GM21737 (cell line): ENCODE results near the gene SUN2.

Source experiments
- ATAC-seq: cut with Tn5 transposase; IDR thresholded peaks from one replicate; pipeline ENCODE4 v1.9.1; 2021; ENCODE audit warnings: mild to moderate bottlenecking, moderate library complexity; ENCODE audit not compliant: unreplicated experiment

Gene SUN2

DNA sequence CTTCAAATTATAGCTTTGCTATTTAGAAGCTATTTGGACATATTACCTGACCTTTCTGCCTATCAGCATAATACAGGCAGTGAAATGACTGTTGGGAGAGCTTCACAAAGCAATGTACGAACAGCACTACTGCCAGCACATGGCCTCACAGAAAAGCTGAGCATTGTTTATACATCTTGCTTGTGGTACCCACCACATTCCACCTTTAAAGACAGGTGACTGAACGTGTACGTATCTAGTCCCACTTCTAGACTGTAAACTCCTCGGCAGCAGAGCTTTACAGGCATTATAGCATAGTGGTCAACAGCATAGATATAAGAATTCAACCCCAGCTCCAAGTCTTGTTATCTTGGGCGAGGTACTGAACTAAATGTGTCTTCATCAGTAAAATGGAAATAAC lies 56.7 kb downstream of the SUN2 start:
- no peak for ATAC-seq

DNA sequence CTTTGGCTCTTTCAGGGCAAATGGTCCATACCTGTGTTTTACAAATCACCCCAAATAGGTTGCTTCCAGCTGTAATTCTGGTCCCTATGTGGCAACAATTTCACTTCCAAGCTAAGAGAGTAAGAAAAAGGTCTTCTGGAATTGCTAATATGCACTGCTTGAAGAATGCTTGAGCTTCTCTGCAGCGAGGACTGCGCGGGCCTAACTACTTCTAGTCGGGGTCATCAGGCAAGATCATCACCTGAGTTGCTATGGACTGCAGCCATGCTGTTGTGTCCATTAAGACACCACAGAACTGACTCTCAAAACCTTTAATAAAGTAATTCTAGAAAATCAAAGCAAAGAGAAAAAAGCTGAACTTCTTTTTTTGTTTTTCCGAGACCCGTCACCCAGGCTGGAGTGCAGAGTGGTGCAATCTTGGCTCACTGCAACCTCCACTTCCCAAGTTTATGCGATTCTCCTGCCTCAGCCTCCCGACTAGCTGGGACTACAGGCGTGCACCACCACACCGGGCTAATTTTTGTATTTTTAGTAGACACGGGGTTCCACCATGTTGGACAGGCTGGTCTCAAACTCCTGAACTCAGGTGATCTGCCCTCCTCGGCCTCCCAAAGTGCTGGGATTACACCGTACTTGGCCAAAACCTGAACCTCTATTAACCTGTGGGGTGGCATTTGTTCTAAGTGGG lies 57.2 kb downstream of the SUN2 start:
- no peak for ATAC-seq

DNA sequence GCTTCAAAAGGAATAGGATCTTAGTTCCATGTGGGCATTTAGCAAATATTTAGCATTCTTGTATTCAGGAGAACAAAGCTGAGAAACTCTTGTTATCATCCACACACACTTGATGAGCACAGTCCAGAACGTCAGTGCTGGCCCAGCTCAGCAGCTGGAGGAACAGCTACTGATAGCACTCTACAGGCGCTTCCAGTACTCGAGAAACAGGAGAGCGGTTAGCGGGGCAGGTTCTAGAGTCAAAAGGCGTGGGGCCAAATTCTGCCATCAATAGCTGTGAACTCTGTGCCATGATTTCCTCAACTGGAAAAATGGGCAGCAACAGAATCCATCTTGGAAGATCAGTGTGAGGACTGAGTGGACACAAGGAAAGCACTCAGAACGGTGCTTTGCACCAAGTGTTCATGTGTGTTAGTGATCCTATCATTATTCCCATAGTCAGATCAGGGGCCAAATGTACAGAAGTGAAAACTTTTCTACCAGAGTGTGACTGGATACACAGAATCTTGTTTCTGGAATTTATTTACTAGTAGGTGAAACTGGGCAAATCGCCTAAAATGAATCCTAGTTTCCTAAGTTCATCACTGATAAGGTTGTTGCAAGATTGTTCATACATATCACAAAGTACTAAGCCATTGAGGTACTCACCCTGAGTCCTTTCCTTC lies 58.2 kb downstream of the SUN2 start:
- no peak for ATAC-seq

DNA sequence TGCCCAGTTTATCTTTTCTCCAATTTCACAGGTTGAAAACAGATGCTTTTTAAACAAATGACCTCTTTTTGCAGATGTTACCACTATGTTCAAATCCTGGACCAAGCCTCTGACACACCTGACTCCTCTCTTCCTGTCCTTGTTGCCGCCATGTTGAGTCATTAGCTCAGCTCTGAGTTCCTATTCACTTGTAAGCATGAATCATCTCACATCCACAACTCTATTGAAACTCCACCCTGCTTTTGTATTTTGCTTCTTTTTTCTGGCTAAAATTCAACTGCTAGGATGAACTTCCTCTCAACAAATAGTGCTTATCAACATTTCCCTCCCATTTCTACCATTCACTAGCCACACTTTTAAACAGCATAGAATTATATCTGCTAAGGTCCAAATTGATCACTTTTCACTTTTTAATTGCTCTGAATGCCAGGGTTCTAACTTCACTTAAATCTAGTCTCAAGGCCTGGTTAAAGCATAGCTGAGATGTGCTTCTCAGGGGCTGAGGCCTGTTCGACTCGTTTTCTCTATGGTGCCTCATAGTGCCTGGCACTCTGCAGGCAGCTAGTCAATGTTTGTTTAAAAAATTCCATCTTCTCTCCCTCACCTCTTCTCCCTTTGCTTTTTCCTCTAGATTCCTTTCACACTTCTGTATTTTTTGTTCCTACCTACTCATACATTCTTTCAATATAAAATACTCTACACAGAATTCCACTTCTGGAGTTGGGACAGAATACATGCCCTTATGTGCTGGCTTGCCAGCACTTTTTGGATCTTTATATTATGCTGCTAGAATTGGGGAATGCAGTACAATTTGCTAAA lies 59.0 kb downstream of the SUN2 start:
- ATAC-seq: no peak

DNA sequence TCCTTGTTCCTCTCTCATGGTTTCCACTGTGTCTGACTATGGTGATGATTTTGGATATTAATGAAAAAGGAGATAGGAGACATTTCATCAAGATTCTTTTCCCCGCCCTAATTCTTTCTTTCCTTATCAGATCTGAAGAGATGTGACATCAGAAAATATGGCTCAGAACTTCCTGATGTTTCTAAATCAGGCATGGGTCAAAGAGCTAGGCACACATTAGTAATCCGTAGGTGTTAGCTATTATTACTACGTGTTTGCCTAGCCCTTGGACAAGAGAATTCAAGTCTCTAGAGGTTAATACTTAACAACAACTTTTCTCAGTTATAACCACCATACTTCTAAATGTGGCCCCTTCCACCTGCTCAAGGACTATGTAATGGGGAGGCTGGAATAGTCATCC lies 60.9 kb downstream of the SUN2 start:
- ATAC-seq: no peak

DNA sequence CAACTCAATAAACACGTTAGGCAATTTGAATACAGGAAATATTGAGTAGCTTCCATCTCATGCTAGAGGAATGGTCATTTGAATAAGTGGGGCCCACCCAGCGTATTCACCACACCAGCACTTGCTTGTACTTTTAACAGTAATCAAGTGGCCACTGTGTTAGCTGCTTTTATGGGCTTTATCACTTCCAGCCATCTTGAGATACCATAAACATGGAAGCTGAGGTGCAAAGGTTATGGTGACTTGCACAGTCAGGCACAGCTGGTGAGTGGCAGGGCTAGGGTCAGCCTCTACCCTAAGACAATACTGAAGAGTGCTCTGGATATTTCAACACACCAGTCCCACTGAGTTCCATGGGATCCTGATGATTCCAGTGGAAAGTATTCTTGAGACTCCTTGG lies 61.7 kb downstream of the SUN2 start:
- ATAC-seq: no peak

DNA sequence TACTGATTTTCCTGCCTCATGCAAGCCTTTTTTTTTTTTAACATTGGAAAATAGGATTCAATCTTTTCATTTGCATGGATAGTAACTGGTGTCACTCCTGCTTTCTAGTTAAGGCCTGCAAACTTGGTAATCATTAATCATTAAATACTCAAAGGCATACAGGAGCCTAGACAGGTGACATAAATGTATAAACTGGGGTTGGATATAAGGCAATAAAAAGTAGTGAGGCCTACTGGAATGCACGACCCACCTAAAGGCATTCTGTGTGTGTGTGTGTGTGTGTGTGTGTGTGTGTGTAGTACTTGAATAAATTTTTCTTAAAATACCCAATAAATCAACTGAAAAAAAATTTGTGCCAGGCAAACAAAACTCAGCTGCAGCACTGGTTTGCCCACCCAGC lies 66.1 kb downstream of the SUN2 start:
- no peak for ATAC-seq

DNA sequence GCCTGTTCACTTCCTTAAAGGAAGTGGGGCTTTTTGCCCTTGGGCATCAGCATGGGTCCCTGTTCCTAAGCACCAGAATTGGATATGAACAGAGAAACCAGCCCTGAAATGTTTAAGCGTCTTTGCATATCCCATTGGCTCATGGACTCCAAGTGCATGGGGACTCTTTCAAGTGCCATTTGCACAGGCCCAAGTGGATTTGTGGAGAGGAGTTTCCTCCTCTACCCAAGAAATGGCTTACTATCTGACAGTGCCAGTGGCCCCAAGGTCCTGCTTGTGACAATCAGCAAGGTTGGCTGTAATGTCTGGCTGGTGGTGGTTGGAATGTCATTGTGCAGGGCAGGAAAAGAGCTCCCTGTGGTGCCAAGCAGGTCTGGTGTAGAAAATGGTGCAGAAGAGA lies 70.0 kb downstream of the SUN2 start:
- ATAC-seq: no peak

DNA sequence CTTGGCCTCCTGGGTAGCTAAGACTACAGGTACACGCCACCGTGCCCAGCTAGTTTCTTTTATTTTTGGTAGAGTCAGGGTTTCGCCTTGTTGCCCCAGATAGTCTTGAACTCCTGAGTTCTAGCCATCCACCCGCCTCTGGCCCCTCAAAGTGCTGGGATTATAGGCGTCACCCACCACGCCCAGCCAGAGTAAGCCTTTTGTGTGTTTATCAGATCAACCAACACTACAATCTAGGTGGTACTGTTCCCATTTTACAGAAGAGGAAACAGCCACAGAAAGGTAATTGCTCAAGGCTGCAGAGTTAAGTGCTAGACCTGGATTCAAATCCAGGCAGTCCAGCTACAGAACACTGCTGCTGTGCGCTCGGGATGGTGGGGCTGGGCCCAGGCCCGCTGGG lies 70.9 kb downstream of the SUN2 start:
- ATAC-seq: no peak
